Activated CD4-positive, alpha-beta T cell treated with anti-CD3 and anti-CD28 coated beads, Interleukin-2, amount 50 U/mL, for 16 hours (primary cell): ENCODE measurements around the gene MEF2A.
A peak's percentile ranks its signal among the peaks of the same experiment; 100 is the strongest.

Experiments
- DNase-seq: peaks from one replicate; pipeline ENCODE4 v3.0.0-alpha.2; 2020

MEF2A gene

DNA sequence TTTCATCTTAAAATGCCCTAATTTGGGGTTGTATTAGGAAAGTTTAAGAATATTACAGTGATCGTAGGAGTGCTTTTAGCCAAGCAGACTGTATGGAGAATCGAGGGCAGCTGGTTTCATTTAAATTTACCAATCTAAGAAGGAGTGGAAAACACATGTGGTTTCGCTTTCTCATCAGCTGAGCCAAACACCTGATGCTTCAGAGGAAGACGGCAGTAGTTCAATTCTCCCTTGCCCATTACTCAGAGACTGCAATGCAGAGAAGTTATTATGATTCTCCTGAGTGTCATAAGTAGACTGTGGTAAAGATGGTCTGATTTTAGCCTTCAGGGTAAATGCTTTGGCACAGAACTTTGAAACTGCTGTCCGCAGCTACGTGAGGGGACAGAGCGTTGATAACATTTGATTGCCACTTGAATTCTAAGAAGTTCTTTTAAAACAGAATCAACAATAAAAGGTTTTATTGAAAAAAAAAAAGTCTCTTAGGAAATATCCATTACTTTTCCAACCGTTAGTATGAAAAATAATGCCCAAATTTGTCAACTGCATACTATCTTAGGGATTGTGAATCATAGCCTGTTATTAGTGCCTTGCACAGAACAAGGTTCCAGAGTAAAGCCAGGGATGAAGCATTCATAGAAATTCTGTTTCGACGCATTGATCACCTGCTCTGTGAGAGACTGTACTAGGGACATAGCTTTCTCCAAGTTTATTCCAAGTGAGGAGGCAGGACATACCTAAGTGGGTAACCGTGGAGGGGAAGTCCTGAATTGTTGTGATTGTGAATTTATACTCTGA, 141.9 kb downstream of the MEF2A start:
- peak; percentile 64 for DNase-seq

DNA sequence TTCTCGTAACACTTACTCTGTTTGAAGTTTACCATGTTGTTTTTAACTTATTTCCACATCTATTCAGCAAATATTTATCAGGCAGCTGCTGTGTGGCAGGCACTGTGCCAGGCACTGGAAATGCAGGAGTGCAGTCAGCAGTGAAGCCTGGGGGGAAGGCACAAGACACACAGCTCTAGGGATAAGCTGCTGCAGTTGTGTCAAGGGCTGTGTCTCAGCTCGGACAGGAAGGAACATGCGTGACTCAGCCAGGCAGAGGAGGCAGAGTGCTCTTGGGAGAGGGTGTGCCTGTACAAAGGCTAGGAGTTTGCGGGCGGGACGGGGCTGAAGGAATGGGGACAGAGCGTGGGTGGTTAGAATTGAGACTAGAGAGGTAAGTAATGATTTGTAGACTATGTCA, 142.8 kb downstream of the MEF2A start:
- no peak for DNase-seq

- no peak for DNase-seq
These were observed 143.6 kb downstream of the MEF2A start for GRCh38 chr15:99709243-99709986.

DNA sequence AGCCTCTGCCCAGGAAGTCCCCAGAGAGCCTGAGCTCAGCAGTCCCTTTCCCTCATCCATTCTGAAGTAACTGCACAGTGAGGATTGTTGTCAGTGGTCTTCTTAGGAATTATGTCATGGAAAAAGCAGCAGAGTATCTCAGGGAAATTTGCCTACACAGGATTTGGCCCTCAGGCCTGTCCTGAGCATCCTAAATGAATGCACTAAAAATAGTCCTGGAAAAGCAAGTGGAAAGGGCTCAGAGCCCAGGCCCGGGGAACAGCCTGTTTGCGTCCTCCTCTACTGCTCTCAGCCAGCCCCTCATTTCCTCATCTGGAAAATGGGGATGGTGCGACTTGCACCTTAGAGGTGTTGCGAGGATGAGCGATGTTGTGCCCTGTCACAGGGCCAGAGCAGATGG, 145.8 kb downstream of the MEF2A start:
- no peak for DNase-seq

GRCh38 chr15:99712415-99712814, 146.6 kb downstream of the MEF2A start:
- DNase-seq = no peak

GRCh38 chr15:99716540-99717095, 150.8 kb downstream of the MEF2A start:
- DNase-seq = no peak

GRCh38 chr15:99717161-99718009, 151.6 kb downstream of the MEF2A start:
- DNase-seq = peak; percentile 25

DNA sequence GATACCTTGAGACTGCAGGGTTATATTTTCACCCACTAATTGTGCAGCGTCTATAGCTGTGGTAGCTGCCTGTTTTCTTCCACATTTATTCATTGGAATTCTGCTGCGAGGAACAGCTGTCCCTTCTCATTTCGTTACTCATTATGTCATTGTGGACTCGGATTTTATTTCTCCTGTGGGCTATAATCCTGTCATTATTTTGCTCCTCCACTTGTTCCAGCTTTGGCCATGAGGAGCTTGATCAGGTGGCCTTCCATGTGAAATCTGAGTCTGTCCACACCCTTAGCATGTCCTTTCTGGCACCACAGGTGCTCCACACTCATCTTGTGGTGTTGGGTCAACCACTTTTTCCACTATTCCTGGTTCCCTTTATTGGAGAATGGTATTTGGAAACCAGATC, 152.6 kb downstream of the MEF2A start:
- DNase-seq = no peak

GRCh38 chr15:99719096-99719541, 153.3 kb downstream of the MEF2A start:
- peak; percentile 45 for DNase-seq

DNA sequence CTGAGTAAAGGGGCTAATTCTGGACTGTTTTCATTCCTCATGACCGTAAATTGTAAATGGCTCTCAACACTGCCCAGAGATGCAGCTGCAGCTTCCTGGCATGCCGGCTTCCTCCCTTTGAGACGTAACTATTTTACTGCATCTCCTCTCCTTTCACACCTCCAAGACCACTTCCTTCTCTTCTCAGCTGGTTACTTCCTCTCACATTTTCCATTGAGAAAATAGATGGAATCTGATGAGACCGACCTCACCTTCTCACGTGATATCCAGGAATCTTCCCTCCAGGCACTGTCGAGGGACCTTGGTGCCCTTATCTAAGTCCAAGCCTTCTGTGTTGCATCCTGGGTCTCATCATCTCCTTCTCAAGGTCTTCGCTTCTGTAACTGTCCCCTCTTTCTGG, 154.7 kb downstream of the MEF2A start:
- DNase-seq = peak; percentile 41

- peak; percentile 23 for DNase-seq
These were observed 155.5 kb downstream of the MEF2A start for GRCh38 chr15:99721104-99721778.

GRCh38 chr15:99721896-99722295, 156.1 kb downstream of the MEF2A start:
- DNase-seq = no peak

GRCh38 chr15:99722406-99722805, 156.6 kb downstream of the MEF2A start:
- DNase-seq = no peak

GRCh38 chr15:99726333-99726732, 160.5 kb downstream of the MEF2A start:
- no peak for DNase-seq

- DNase-seq = no peak
These were observed 161.5 kb downstream of the MEF2A start for GRCh38 chr15:99727330-99727729.

DNA sequence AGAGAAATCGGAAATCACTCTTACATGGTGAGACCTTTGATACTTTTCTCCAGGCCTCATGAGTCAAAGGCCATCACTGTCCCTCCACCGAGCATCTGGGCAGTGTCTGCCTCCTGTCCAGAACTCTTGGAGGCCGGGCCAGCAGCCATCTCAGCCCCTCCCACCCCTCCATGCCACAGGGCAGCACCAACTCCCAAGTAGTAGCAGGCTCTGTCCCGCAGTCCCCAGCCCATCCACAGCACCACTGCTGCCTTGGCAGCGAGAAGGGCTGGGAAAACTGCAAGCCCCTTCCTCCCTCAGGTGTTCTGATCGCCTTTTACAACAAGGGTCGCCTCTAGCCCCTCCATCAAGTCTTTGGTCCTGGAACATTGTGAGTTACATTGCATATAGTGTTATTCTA, 161.9 kb downstream of the MEF2A start:
- DNase-seq = no peak

DNA sequence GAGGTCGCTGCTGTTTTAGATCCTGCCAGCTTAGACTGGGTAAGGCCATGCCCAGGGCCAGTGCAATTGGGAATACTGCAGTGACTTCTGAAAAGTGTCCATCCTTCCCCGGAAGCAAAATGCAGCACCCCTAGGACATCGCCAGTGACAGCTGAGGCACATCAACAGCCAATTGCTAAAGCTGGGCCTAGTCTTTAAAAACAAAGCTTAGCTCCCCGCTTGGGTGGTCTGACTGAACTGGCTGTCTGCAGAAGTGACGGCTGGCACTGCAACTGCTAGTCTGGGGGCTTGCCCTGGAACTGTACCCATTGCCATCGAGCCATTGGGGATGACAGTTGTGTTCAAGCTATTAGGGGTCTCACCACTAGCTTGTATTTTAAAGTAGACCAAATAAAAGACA, 163.1 kb downstream of the MEF2A start:
- DNase-seq = no peak

DNA sequence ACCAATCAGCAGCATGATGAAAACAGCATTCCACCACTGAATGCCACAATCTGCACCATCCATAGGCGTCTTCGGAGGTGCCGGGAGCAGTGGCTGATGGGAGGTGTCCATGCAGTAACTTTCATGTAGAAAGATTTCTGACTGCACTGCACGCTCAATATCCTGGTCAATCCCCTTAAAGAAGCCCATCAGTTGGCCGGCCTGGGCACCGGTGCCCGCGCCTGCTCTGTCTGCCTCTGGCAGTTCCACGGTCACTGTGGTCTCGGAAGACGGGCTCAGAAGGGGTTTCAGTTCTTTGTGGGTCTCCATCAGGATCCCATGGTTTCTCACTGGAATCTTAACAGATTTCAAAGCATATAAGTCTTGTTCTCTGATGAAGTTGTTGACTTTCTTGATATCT, 163.5 kb downstream of the MEF2A start:
- DNase-seq = no peak

GRCh38 chr15:99729920-99730319, 164.1 kb downstream of the MEF2A start:
- DNase-seq = peak; percentile 12

DNA sequence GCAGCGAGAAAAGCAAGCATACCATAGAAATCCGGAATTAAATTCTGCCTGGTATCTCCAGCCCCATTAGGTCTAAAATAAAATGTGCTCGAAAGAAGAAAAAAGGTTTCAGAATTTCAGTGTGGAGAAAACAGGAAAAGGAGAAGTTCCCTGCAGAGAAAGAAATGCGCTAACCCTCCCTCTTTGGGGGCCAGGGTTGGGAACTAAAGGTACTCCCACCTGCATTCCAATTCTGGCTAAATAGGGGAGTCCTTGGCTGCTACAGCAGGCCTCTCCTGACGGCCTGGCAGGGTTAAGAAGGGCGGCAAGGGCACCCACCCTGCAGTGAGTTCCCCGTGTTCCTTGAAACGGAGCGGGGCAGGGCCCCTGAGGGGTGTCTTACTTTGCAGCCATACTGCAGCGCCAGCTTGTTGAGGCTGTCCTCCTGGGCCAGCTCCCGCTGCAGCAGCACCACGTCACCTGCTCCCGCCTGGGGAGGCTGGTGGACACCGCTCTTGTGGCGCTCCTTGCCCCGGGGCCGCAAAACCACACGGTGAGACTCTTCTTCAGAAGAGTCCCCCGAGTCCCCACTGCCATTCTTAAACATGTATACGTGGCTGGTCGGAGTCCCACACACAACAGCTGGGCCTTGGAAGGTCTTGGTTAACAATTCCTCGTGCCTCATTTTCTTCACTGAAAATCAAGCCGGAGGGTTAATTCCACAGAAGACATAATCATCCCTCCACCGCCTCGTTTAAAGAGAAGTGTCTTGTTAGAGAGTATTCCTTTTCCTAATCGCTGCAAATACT, 165.7 kb downstream of the MEF2A start:
- no peak for DNase-seq

- no peak for DNase-seq
These were observed 166.5 kb downstream of the MEF2A start for GRCh38 chr15:99732124-99732750.
